ENCODE data around the gene INPP5D.
"Not testable (repeated sequence)": the region's sequence is repeated elsewhere in the genome, so short reads cannot be mapped to it uniquely, and the experiment has no call there.

INPP5D gene

DNA sequence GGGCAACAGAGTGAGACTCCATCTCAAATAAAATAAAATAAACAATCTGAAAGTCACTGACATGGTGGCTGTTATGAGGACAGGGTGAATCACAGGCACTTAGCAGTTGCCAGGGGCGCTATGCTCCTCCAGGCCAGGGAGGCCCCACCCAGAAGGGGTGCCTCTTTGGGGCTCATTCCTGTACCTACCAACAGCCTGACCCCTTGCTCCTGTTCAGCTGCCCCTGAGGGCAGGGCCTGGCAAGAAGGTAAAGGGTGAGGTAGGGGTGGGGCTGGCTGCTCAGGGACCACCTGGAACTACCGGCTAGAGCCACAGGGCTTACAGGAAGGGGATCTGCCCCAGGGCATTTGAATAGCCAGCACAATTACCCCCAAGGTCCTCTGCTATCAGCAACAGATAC is 60.3 kb downstream of the INPP5D start:
- Histone ChIP-seq H2BK15ac (replicated peaks; ENCODE audit: low read depth) (no peak overlapping the region), H3K79me1 (ENCODE audit: low read length) (no peaks in the 10 kb centered on the region), H3K9ac (ENCODE audit: low read length) (no peak overlapping the region), H3K27ac (ENCODE audit: low read depth, low read length) (no peak overlapping the region), H3K4me1 (ENCODE audit: control insufficient read depth, low read depth, low read length) (no peaks in the 10 kb centered on the region), H4K8ac (ENCODE audit: low read depth, low read length) (no peak overlapping the region), H3K4me3 (ENCODE audit: low read length) (no peak overlapping the region), H3K56ac (ENCODE audit: low read length) (no peak overlapping the region), H3K79me2 (ENCODE audit: control insufficient read depth, insufficient read depth, low read length) (no peaks in the 10 kb centered on the region), H3K4ac (ENCODE audit: low read depth, low read length) (no peak overlapping the region), H3K23ac (ENCODE audit: low read length) (no peak overlapping the region), H4K5ac (ENCODE audit: low read length) (no peak overlapping the region), H3K4me2 (ENCODE audit: low read length) (no peak overlapping the region), H2BK120ac (ENCODE audit: low read depth, low read length) (no peak overlapping the region), H3K27me3 (ENCODE audit: insufficient read depth, low read length, poor library complexity) (no peaks in the 10 kb centered on the region), H3K36me3 (ENCODE audit: control insufficient read depth, insufficient read depth, low read length) (no peaks in the 10 kb centered on the region), H2AK5ac (ENCODE audit: low read length) (no peak overlapping the region), H3K18ac (ENCODE audit: low read length) (no peak overlapping the region), H2BK5ac (ENCODE audit: low read length) (no peak overlapping the region)
- DNase-seq, result no peak
- WGBS (ENCODE audit: extremely low coverage, insufficient coverage, low lambda C conversion rate), result no CpG with 5 or more reads among the region's 2 CpGs

DNA sequence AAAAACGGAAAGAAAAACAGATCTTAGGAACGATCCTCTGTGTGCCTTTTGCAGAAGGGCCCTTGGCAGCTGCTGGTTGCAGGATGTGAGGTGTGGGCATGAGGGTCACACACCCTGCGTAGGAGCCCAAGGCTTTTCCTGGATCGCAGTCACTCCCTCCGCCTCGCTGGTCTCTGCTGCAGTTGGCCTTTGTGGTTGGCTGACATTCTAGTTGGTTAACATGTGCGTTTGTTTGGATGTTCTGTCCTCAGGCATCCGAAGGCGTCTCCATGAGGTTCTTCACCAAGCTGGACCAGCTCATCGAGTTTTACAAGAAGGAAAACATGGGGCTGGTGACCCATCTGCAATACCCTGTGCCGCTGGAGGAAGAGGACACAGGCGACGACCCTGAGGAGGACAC is 61.7 kb downstream of the INPP5D start:
- H3K4me2 ChIP-seq (ENCODE audit: low read length), result no peak overlapping the region
- no CpG with 5 or more reads among the region's 13 CpGs for WGBS (ENCODE audit: extremely low coverage, insufficient coverage, low lambda C conversion rate)

DNA sequence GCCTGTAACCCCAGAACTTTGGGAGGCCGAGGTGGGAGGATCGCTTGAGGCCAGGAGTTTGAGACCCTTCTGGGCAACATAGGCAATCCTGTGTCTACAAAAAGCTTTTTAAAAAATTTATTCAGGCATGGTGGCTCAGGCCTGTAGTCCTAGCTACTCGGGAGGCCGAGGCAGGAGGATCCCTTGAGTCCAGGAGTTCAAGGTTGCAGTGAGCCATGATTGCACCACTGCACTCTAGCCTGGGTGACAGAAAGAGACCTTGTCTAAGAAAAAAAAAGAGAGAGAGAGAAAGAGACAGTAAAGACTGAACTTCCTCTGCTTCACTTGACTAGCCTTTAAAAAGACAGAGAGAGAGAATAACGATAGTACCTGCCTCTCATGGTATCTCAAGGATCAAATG is 62.4 kb downstream of the INPP5D start:
- Histone ChIP-seq H2BK5ac (ENCODE audit: low read length) (no peak overlapping the region), H3K27ac (ENCODE audit: low read depth, low read length) (no peak overlapping the region)
- WGBS (ENCODE audit: extremely low coverage, insufficient coverage, low lambda C conversion rate), result no CpG with 5 or more reads among the region's 5 CpGs

More for the DNA sequence above, 61.7 kb downstream of the INPP5D start:
- no peak overlapping the region for H3K4me3 ChIP-seq (ENCODE audit: low read length)
- H3K27me3 ChIP-seq (ENCODE audit: insufficient read depth, low read length, poor library complexity), result no peaks in the 10 kb centered on the region
- no peak overlapping the region for H4K8ac ChIP-seq (ENCODE audit: low read depth, low read length)
- no peak overlapping the region for H3K56ac ChIP-seq (ENCODE audit: low read length)
- H3K18ac ChIP-seq (ENCODE audit: low read length), result no peak overlapping the region
- H3K36me3 ChIP-seq (ENCODE audit: control insufficient read depth, insufficient read depth, low read length), result no peaks in the 10 kb centered on the region
- no peak overlapping the region for H2BK5ac ChIP-seq (ENCODE audit: low read length)
- no peaks in the 10 kb centered on the region for H3K79me2 ChIP-seq (ENCODE audit: control insufficient read depth, insufficient read depth, low read length)
- no peak overlapping the region for H3K4ac ChIP-seq (ENCODE audit: low read depth, low read length)
- H3K79me1 ChIP-seq (ENCODE audit: low read length), result no peaks in the 10 kb centered on the region
- no peak overlapping the region for H3K23ac ChIP-seq (ENCODE audit: low read length)
- no peaks in the 10 kb centered on the region for H3K4me1 ChIP-seq (ENCODE audit: control insufficient read depth, low read depth, low read length)
- H3K9ac ChIP-seq (ENCODE audit: low read length), result no peak overlapping the region
- no peak overlapping the region for H4K5ac ChIP-seq (ENCODE audit: low read length)
- no peak for DNase-seq
- H2AK5ac ChIP-seq (ENCODE audit: low read length), result no peak overlapping the region
- no peak overlapping the region for H2BK15ac ChIP-seq (replicated peaks; ENCODE audit: low read depth)
- no peak overlapping the region for H3K27ac ChIP-seq (ENCODE audit: low read depth, low read length)
- no peak overlapping the region for H2BK120ac ChIP-seq (ENCODE audit: low read depth, low read length)

DNA sequence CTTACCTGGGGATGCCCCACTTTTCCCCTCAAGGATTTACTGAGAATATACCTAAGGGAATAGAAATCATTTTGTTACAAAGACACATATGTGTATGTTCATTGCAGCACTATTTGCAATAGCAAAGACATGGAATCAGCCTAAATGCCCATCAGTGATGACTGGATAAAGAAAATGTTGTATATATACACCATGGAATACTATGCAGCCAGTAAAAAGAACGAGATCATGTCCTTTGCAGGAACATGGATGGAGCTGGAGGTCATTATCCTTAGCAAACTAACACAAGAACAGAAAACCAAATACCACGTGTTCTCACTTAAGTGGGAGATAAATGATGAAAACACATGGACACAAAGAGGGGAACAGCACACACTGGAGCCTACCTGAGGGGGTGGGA is 63.4 kb downstream of the INPP5D start:
- not testable (repeated sequence) for H3K27ac ChIP-seq (ENCODE audit: low read depth, low read length); H3K56ac ChIP-seq (ENCODE audit: low read length); H2AK5ac ChIP-seq (ENCODE audit: low read length); H3K79me1 ChIP-seq (ENCODE audit: low read length); H3K27me3 ChIP-seq (ENCODE audit: insufficient read depth, low read length, poor library complexity); H4K8ac ChIP-seq (ENCODE audit: low read depth, low read length); H3K4me2 ChIP-seq (ENCODE audit: low read length); H3K23ac ChIP-seq (ENCODE audit: low read length); DNase-seq; H3K4ac ChIP-seq (ENCODE audit: low read depth, low read length); H2BK15ac ChIP-seq (replicated peaks; ENCODE audit: low read depth); H3K9ac ChIP-seq (ENCODE audit: low read length); H2BK5ac ChIP-seq (ENCODE audit: low read length); H3K79me2 ChIP-seq (ENCODE audit: control insufficient read depth, insufficient read depth, low read length); H3K4me3 ChIP-seq (ENCODE audit: low read length); H3K18ac ChIP-seq (ENCODE audit: low read length); H3K36me3 ChIP-seq (ENCODE audit: control insufficient read depth, insufficient read depth, low read length); H4K5ac ChIP-seq (ENCODE audit: low read length); H2BK120ac ChIP-seq (ENCODE audit: low read depth, low read length); H3K4me1 ChIP-seq (ENCODE audit: control insufficient read depth, low read depth, low read length)
- WGBS (ENCODE audit: extremely low coverage, insufficient coverage, low lambda C conversion rate), result no CpG with 5 or more reads among the region's 2 CpGs

More for the DNA sequence above, 62.4 kb downstream of the INPP5D start:
- Histone ChIP-seq H2BK120ac (ENCODE audit: low read depth, low read length) (no peak overlapping the region), H3K4me2 (ENCODE audit: low read length) (no peak overlapping the region), H3K23ac (ENCODE audit: low read length) (no peak overlapping the region), H3K4me1 (ENCODE audit: control insufficient read depth, low read depth, low read length) (no peaks in the 10 kb centered on the region), H3K18ac (ENCODE audit: low read length) (no peak overlapping the region), H4K5ac (ENCODE audit: low read length) (no peak overlapping the region), H3K4ac (ENCODE audit: low read depth, low read length) (no peak overlapping the region), H3K4me3 (ENCODE audit: low read length) (no peak overlapping the region), H2AK5ac (ENCODE audit: low read length) (no peak overlapping the region), H3K36me3 (ENCODE audit: control insufficient read depth, insufficient read depth, low read length) (no peaks in the 10 kb centered on the region), H2BK15ac (replicated peaks; ENCODE audit: low read depth) (no peak overlapping the region), H3K27me3 (ENCODE audit: insufficient read depth, low read length, poor library complexity) (no peaks in the 10 kb centered on the region), H3K79me1 (ENCODE audit: low read length) (no peaks in the 10 kb centered on the region), H4K8ac (ENCODE audit: low read depth, low read length) (no peak overlapping the region), H3K56ac (ENCODE audit: low read length) (no peak overlapping the region), H3K9ac (ENCODE audit: low read length) (no peak overlapping the region), H3K79me2 (ENCODE audit: control insufficient read depth, insufficient read depth, low read length) (no peaks in the 10 kb centered on the region)
- no peak for DNase-seq

DNA sequence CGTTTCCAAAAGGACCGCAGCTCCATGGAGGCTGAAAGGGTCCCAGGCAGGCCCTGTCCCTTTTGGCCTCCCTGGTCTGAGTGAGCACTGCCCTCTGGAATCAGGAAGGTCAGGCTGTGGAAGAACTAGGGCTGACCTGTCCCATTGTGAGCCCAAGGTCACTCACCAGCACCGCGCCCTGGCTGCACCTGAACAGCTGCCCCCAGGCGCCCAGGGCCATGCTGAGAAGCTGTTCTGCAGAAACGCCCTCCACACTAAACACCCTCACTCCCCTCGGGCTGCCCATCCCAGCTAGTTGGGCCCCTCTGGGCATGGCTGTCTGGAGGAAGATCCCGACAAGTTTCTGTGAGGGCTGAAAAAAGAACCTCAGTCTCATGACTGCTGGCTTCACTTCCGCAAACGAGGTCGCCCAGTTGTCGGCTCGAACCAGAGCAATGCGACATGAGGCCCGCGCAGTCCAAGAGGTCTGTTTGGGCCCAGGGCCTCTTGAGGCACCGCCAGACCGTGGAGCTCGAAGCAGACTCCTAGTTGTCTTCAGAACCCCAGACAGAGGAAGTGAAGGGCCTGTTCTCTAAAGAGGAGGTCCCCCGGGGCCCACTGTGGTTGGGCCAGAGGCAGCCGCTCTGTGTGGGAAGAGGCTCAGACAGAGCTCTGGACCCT is 64.4 kb downstream of the INPP5D start:
- H3K36me3 ChIP-seq (ENCODE audit: control insufficient read depth, insufficient read depth, low read length), result no peaks in the 10 kb centered on the region
- H3K4me2 ChIP-seq (ENCODE audit: low read length), result no peak overlapping the region
- H3K79me2 ChIP-seq (ENCODE audit: control insufficient read depth, insufficient read depth, low read length), result no peaks in the 10 kb centered on the region
- H3K27me3 ChIP-seq (ENCODE audit: insufficient read depth, low read length, poor library complexity), result no peaks in the 10 kb centered on the region
- no peak overlapping the region for H2BK5ac ChIP-seq (ENCODE audit: low read length)
- no peak overlapping the region for H4K8ac ChIP-seq (ENCODE audit: low read depth, low read length)
- no peak overlapping the region for H4K5ac ChIP-seq (ENCODE audit: low read length)
- H3K18ac ChIP-seq (ENCODE audit: low read length), result no peak overlapping the region
- WGBS (ENCODE audit: extremely low coverage, insufficient coverage, low lambda C conversion rate), result no CpG with 5 or more reads among the region's 21 CpGs
- H3K56ac ChIP-seq (ENCODE audit: low read length), result no peak overlapping the region
- H3K9ac ChIP-seq (ENCODE audit: low read length), result no peak overlapping the region
- H2BK120ac ChIP-seq (ENCODE audit: low read depth, low read length), result no peak overlapping the region
- no peak overlapping the region for H3K23ac ChIP-seq (ENCODE audit: low read length)
- no peaks in the 10 kb centered on the region for H3K79me1 ChIP-seq (ENCODE audit: low read length)
- no peaks in the 10 kb centered on the region for H3K4me1 ChIP-seq (ENCODE audit: control insufficient read depth, low read depth, low read length)
- H3K27ac ChIP-seq (ENCODE audit: low read depth, low read length), result no peak overlapping the region
- H3K4me3 ChIP-seq (ENCODE audit: low read length), result no peak overlapping the region
- no peak overlapping the region for H3K4ac ChIP-seq (ENCODE audit: low read depth, low read length)
- H2BK15ac ChIP-seq (replicated peaks; ENCODE audit: low read depth), result no peak overlapping the region
- no peak for DNase-seq
- no peak overlapping the region for H2AK5ac ChIP-seq (ENCODE audit: low read length)

DNA sequence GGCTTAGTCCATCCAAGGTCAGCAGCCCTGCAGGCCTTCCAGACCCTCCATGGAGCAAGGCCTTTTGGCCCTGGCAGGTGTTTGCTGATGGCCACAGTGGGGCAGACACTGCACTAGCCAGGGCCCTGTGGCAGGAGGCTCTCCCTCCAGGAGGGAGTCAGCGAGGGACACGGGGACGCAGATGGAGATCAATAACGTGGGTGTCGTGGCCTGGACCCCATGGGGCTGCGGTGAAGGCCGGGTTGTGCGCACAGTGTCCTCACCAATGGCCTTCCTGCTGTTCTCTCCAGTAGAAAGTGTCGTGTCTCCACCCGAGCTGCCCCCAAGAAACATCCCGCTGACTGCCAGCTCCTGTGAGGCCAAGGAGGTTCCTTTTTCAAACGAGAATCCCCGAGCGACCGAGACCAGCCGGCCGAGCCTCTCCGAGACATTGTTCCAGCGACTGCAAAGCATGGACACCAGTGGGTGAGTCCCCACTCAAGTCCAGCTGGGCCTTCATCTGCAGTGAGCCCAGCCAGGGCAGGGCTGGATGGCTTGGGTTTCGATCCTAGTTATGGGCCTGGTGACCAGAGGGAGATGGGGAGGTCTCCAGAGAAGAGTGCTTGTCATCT is 65.4 kb downstream of the INPP5D start:
- Histone ChIP-seq H3K4me2 (ENCODE audit: low read length) (no peak overlapping the region), H3K27me3 (ENCODE audit: insufficient read depth, low read length, poor library complexity) (no peaks in the 10 kb centered on the region), H4K8ac (ENCODE audit: low read depth, low read length) (no peak overlapping the region), H3K56ac (ENCODE audit: low read length) (peak overlapping the region; percentile 25), H3K79me2 (ENCODE audit: control insufficient read depth, insufficient read depth, low read length) (no peaks in the 10 kb centered on the region), H3K79me1 (ENCODE audit: low read length) (no peaks in the 10 kb centered on the region), H3K36me3 (ENCODE audit: control insufficient read depth, insufficient read depth, low read length) (no peaks in the 10 kb centered on the region), H3K4me3 (ENCODE audit: low read length) (no peak overlapping the region), H2BK5ac (ENCODE audit: low read length) (no peak overlapping the region), H3K27ac (ENCODE audit: low read depth, low read length) (no peak overlapping the region), H3K4ac (ENCODE audit: low read depth, low read length) (no peak overlapping the region), H2AK5ac (ENCODE audit: low read length) (no peak overlapping the region), H3K18ac (ENCODE audit: low read length) (no peak overlapping the region), H4K5ac (ENCODE audit: low read length) (no peak overlapping the region), H3K9ac (ENCODE audit: low read length) (no peak overlapping the region), H2BK120ac (ENCODE audit: low read depth, low read length) (no peak overlapping the region), H3K4me1 (ENCODE audit: control insufficient read depth, low read depth, low read length) (no peaks in the 10 kb centered on the region), H3K23ac (ENCODE audit: low read length) (no peak overlapping the region), H2BK15ac (replicated peaks; ENCODE audit: low read depth) (no peak overlapping the region)
- DNase-seq, result no peak
- WGBS (ENCODE audit: extremely low coverage, insufficient coverage, low lambda C conversion rate), result no CpG with 5 or more reads among the region's 20 CpGs

Data from mesendoderm (in vitro differentiated cells).